Activated CD8-positive, alpha-beta T cell treated with anti-CD3 and anti-CD28 coated beads for 36 hours (primary cell): Measurements from ENCODE around the gene PTPRN2. TPM values are rescaled to one million over a fixed set of nuclear protein-coding genes. Genes with fewer than 3 reads are reported as not detected.

Experiments used
- ATAC-seq: fragments of 200-7000 bp; cut with Tn5 transposase; one replicate; pipeline ENCODE4 v1.10.0; 2021; ENCODE audit warnings: mild to moderate bottlenecking, moderate library complexity
- CTCF ChIA-PET: fragments of 350-600 bp; sonication (Branson Sonifier 250); formaldehyde crosslinking; loops from one replicate; lab custom pipeline; 2021; ENCODE audit warnings: antibody characterized with exemption; lab: Charles Lee
- POLR2A ChIA-PET: fragments of 350-600 bp; sonication (Branson Sonifier 250); formaldehyde crosslinking; loops from one replicate; lab custom pipeline; 2021; ENCODE audit warnings: antibody characterized with exemption; lab: Charles Lee
- DNase-seq: peaks from one replicate; pipeline ENCODE4 v3.0.0-alpha.2; 2020
- H3K27ac Mint-ChIP-seq: one replicate; pipeline ENCODE4 v1.8.0; 2021; ENCODE audit warnings: mild to moderate bottlenecking, mixed read lengths
- H3K27me3 Mint-ChIP-seq: one replicate; pipeline ENCODE4 v1.8.0; 2021; ENCODE audit warnings: mixed read lengths
- H3K36me3 Mint-ChIP-seq: one replicate; pipeline ENCODE4 v1.8.0; 2021; ENCODE audit warnings: low read depth, mixed read lengths
- H3K4me1 Mint-ChIP-seq: one replicate; pipeline ENCODE4 v1.8.0; 2021; ENCODE audit warnings: low read depth, mixed read lengths
- H3K4me3 Mint-ChIP-seq: one replicate; pipeline ENCODE4 v1.8.0; 2021; ENCODE audit warnings: mild to moderate bottlenecking, moderate library complexity, mixed read lengths
- H3K9me3 Mint-ChIP-seq: one replicate; pipeline ENCODE4 v1.8.0; 2021; ENCODE audit warnings: mixed read lengths
- CTCF ChIP-seq: fragments of 200-600 bp; IDR thresholded peaks from one replicate; pipeline ENCODE4 v1.8.0; 2022; ENCODE audit warnings: antibody characterized with exemption, mild to moderate bottlenecking
- intact Hi-C: fragments of 100-400 bp; cut with micrococcal nuclease; formaldehyde crosslinking; loops from one replicate; pipeline ENCODE4 v1.10.0; 2022
- total RNA-seq, 2 experiments: library from RNA; stranded (reverse); gene quantifications; one replicate each; pipeline ENCODE4 v1.2.3, GENCODE V29; 2021

PTPRN2 gene
- total RNA-seq, 2 experiments from 2014 or later: 0.49 to 0.65 TPM

DNA sequence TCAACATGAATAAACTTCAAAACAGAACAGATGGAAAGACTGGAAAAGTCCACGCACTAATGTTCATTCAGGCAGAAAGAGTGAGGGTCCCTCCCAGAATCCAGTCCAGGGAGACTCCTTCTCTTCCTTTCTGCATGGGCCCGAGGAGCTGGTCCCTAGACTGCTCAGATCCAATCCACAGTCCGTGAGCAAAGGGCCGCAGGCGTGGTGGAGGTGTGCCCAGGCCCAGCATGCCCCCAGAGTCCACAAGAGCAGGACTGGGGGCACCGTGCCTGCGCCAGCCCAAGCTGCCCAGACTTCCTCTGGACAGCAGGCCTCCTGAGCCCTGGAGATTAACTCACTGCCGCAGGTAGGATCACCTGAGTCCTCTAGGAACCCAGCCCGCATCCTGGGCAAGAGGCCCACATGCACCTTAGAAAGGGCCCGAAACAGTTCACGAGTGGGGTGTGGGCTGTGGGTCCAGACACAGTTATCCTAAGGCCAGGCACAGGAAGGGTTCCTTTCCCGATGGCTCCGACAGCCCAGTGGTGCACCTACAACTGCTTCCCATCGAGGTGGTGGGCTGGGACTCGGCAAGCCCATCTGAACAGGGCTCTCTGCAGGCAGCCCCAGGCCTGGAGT lies 719.8 kb downstream of the PTPRN2 start:
- Mint-ChIP-seq H3K4me3 (no peak overlapping the region), H3K27ac (no peak overlapping the region), H3K27me3 (no peaks in the 10 kb centered on the region), H3K36me3 (no peaks in the 10 kb centered on the region), H3K9me3 (no peaks in the 10 kb centered on the region), H3K4me1 (peaks cover 10% of the 10 kb centered on the region)
- no peak for TF ChIP-seq CTCF
- intact Hi-C loops: no loop called here
- ATAC-seq (no peak), DNase-seq (no peak)
- ChIA-PET CTCF (no interaction called here), POLR2A (no interaction called here)

DNA sequence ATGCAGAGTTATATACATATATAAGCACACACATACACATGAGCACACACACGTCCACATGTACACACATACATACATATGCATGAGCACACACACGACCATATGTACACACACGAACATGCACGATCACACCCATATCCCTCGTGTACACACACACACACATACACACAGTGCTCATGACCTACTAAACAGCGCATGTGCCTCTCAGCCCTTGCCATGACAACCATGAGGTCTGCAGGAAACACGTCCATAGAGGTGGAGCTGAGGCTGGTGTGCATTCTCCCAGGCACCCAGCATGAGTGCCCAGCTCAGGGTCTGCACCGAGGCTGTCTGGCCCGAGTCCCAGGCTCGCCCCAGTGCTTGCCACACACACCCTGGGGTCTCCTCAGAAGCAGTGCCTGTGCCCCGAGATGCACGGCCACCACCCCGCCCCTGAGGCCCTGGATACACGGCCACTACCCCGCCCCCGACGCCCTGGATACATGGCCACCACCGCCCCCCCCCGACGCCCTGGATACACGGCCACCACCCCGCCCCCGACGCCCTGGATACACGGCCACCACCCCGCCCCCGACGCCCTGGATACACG lies 721.2 kb downstream of the PTPRN2 start:
- intact Hi-C loops: no loop called here
- Mint-ChIP-seq H3K27me3 (no peaks in the 10 kb centered on the region), H3K36me3 (no peaks in the 10 kb centered on the region), H3K9me3 (no peaks in the 10 kb centered on the region), H3K27ac (no peak overlapping the region), H3K4me3 (no peak overlapping the region), H3K4me1 (peaks cover 3% of the 10 kb centered on the region)
- TF ChIP-seq CTCF: no peak
- DNase-seq (no peak), ATAC-seq (no peak)
- ChIA-PET POLR2A (no interaction called here), CTCF (no interaction called here)

DNA sequence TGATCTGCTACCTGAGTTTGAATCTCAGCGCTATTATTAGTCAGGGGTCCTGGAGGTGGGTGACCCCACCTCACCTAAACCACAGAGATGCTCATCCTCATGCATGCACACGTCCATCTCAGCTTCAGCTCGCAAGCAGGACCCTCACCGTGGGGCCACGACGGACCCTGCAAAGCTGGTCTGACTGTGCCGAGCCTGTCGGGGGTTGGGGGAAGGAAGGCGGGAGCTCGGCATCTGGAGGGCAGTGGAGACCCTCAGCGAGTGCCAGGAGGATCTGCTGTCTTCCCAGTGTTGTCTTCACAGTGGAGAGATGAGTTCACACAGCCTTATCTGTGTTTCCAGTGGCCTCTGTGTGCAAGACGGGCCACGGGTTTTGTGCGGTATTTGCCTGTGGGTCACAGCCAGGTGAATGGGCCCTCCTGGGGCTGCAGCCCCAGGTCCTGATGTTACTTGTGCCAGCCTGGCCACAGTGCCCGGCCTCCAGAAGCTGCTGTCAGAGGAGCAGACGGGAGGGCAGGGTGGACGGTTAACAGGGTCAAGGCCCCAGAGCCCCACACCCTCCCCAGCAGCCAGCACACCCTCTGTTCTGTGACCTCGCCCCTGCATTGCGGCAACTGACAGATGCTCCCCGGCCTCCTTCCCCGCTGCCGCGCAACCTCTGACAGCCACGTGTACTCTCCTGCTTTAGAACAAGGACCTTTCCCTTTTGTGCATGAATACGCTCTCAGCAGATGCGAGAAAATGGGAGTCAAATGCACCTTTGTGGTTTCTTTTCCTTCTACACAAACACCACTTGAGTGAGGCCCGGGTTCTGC lies 722.1 kb downstream of the PTPRN2 start:
- H3K4me3 Mint-ChIP-seq: no peak overlapping the region
- no peak for ATAC-seq
- H3K27ac Mint-ChIP-seq: no peak overlapping the region
- no peaks in the 10 kb centered on the region for H3K36me3 Mint-ChIP-seq
- ChIA-PET CTCF (no interaction called here), POLR2A (no interaction called here)
- DNase-seq: no peak
- no peak for TF ChIP-seq CTCF
- H3K27me3 Mint-ChIP-seq: no peaks in the 10 kb centered on the region
- intact Hi-C loops: no loop called here
- H3K4me1 Mint-ChIP-seq: peaks cover 3% of the 10 kb centered on the region
- no peaks in the 10 kb centered on the region for H3K9me3 Mint-ChIP-seq

GRCh38 chr7:157864911-157865310 lies 722.7 kb downstream of the PTPRN2 start:
- TF ChIP-seq CTCF: no peak
- H3K9me3 Mint-ChIP-seq: no peaks in the 10 kb centered on the region
- no peak overlapping the region for H3K4me3 Mint-ChIP-seq
- ChIA-PET POLR2A (no interaction called here), CTCF (no interaction called here)
- H3K4me1 Mint-ChIP-seq: no peaks in the 10 kb centered on the region
- no peaks in the 10 kb centered on the region for H3K27me3 Mint-ChIP-seq
- intact Hi-C loops: no loop called here
- no peak overlapping the region for H3K27ac Mint-ChIP-seq
- H3K36me3 Mint-ChIP-seq: no peaks in the 10 kb centered on the region
- ATAC-seq (no peak), DNase-seq (no peak)
